ENCODE data around the gene GBP4. TPM values are rescaled to one million over a fixed set of nuclear protein-coding genes. Genes with fewer than 3 reads are reported as not detected.
A peak's percentile ranks its signal among the peaks of the same experiment; 100 is the strongest.

GBP4 gene
- total RNA-seq, 4 donors from 2014 or later, result 1.00 to 3.8 (median 2.5) TPM; not detected in 1

DNA sequence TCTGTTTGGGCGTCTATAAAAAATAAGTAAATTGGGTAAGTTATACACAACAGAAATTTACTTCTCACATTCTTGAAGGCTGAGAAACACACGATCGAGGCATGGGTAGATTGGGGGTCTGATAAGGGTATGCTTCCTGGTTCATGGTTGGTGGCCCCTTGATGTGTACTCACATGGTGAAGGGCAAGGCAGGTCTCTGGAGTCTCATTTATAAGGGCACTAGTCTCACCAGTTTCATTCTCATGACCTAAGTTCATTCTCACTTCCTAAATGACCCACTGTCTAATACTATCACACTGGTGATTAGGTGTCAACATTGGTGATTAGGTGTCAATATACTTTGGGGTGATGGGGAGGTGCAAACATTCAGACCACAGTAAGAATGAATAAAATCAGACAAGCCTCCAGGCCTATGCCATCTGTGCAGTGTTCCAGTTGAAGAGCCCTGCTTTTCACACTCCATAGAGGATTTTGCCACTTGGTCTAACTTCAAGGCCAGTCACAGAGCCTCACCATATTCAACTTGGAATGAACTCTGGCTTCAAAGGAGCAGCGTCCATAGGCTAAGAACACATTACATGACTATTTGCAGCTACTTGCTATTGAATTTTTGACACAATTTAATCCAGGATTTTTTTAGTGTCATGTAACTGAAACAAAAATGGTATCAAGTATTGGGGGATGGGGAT is 2.5 kb upstream of the GBP4 start:
- no peak overlapping the region for H3K4me3 ChIP-seq
- DNase-seq, result no peak
- intact Hi-C loops (cut with DNase I; ENCODE audit: low total_unique reads) (no loop called here), in situ Hi-C loops (cut with MboI; ENCODE audit: low pct_ligation_motif_present in 1 of 4, low pct_unique_long_range_greater_than_20kb in 1 of 4, low sequenced_read_pairs in 3 of 4) (no loop called here)
- H3K36me3 ChIP-seq, result no peaks in the 10 kb centered on the region
- H3K4me1 ChIP-seq, result peaks cover 0 to 14% (median 0%) of the 10 kb centered on the region in 4 donors
- no peak overlapping the region for H3K27ac ChIP-seq
- TF ChIP-seq POLR2A (IDR thresholded peaks at IDR 0.05) (no peak), CTCF (IDR thresholded peaks at IDR 0.05) (no peak), EP300 (IDR thresholded peaks at IDR 0.05; ENCODE audit: low read depth) (no peak)
- peaks cover 0 to 8% of the 10 kb centered on the region in 2 donors for H3K9me3 ChIP-seq
- H3K27me3 ChIP-seq, result no peaks in the 10 kb centered on the region
- WGBS, 2 donors (ENCODE audit: low coverage in 1 of 2), result 71 to 82% methylated on average over 4 of the region's 4 CpGs

DNA sequence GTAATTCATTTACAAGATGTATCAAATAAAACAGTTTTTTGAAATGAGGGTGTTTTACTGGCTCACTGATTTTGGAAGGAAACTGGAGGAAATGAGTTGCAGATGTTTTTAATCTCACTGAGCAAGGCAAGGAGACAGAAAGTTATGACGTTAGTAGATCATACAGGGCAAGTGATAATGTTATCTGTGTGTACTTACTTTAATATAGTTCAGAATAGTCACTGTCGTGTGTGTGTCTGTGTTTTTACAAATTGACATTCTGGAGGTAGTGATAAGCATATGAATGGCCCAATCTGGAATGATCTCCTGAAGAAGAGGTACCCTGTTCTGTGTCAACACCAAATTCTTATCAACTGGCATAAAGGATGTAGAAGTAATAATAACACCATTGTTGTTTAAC is 1.9 kb upstream of the GBP4 start:
- WGBS, 2 donors (ENCODE audit: low coverage in 1 of 2), result 17 to 33% methylated on average over 2 of the region's 2 CpGs
- no peaks in the 10 kb centered on the region for H3K27me3 ChIP-seq
- H3K36me3 ChIP-seq, result no peaks in the 10 kb centered on the region
- peaks cover 0 to 14% (median 0%) of the 10 kb centered on the region in 4 donors for H3K4me1 ChIP-seq
- intact Hi-C loops (cut with DNase I; ENCODE audit: low total_unique reads) (no loop called here), in situ Hi-C loops (cut with MboI; ENCODE audit: low pct_ligation_motif_present in 1 of 4, low pct_unique_long_range_greater_than_20kb in 1 of 4, low sequenced_read_pairs in 3 of 4) (no loop called here)
- no peak overlapping the region for H3K4me3 ChIP-seq
- TF ChIP-seq POLR2A (IDR thresholded peaks at IDR 0.05), result no peak
- no peak for TF ChIP-seq CTCF (IDR thresholded peaks at IDR 0.05)
- no peak for TF ChIP-seq POLR2AphosphoS5 (IDR thresholded peaks at IDR 0.05)
- TF ChIP-seq EP300 (IDR thresholded peaks at IDR 0.05; ENCODE audit: low read depth), result no peak
- H3K9me3 ChIP-seq, result peaks cover 0 to 8% of the 10 kb centered on the region in 2 donors
- no peak for DNase-seq
- no peak overlapping the region for H3K27ac ChIP-seq

- intact Hi-C loops (cut with DNase I; ENCODE audit: low total_unique reads) (no loop called here), in situ Hi-C loops (cut with MboI; ENCODE audit: low pct_ligation_motif_present in 1 of 4, low pct_unique_long_range_greater_than_20kb in 1 of 4, low sequenced_read_pairs in 3 of 4) (no loop called here)
- H3K27me3 ChIP-seq, result no peaks in the 10 kb centered on the region
- TF ChIP-seq POLR2AphosphoS5 (IDR thresholded peaks at IDR 0.05), result no peak
- 35 to 41% methylated on average over 1 of the region's 1 CpG for WGBS, 2 donors (ENCODE audit: low coverage in 1 of 2)
- DNase-seq, result no peak
- peaks cover 0 to 14% (median 0%) of the 10 kb centered on the region in 4 donors for H3K4me1 ChIP-seq
- peaks cover 0 to 4% of the 10 kb centered on the region in 2 donors for H3K9me3 ChIP-seq
- H3K27ac ChIP-seq, result peak overlapping the region; percentile 74 to 82 (median 78)
- peak overlapping the region in 3 of 4 donors; percentile 38 to 47 (median 44) for H3K4me3 ChIP-seq
- H3K36me3 ChIP-seq, result no peaks in the 10 kb centered on the region
These were observed 836 bp upstream of the GBP4 start for GRCh38 chr1:89199525-89200031.

DNA sequence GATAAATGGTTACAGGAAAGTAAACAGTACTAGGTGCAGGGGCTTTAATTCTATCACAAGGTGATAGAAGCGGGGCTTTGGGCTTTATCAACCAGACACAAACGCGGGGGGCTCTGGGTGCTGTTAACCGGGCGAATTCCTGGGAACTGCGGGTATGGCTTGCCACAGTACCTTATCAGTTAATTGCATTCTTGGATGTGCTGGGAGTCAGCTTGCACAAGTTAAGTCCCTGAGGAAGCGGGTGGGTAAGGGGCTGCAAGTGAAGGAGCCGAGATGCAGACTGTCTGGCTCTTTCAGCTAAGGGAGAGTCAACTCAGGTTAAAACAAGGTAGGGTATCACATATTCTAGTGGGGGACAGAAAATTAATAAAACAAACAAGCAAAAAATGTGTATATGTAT is 661 bp downstream of the GBP4 start:
- no peak for DNase-seq
- H3K9me3 ChIP-seq, result no peaks in the 10 kb centered on the region
- no peaks in the 10 kb centered on the region for H3K36me3 ChIP-seq
- in situ Hi-C loops (cut with MboI; ENCODE audit: low pct_ligation_motif_present in 1 of 4, low pct_unique_long_range_greater_than_20kb in 1 of 4, low sequenced_read_pairs in 3 of 4), result no loop called here
- peak overlapping the region; percentile 29 to 47 (median 41) for H3K4me3 ChIP-seq
- peak overlapping the region; percentile 74 to 82 (median 78) for H3K27ac ChIP-seq
- TF ChIP-seq CTCF (IDR thresholded peaks at IDR 0.05), result no peak
- no peak for TF ChIP-seq POLR2AphosphoS5 (IDR thresholded peaks at IDR 0.05)
- no peak for TF ChIP-seq POLR2A (IDR thresholded peaks at IDR 0.05)
- TF ChIP-seq EP300 (IDR thresholded peaks at IDR 0.05; ENCODE audit: low read depth), result no peak
- peaks cover 0 to 14% (median 0%) of the 10 kb centered on the region in 4 donors for H3K4me1 ChIP-seq
- WGBS, 2 donors (ENCODE audit: low coverage in 1 of 2), result 16 to 17% methylated on average over 8 of the region's 8 CpGs
- intact Hi-C loops (cut with DNase I; ENCODE audit: low total_unique reads), result no loop called here
- H3K27me3 ChIP-seq, result no peaks in the 10 kb centered on the region
